C4-2B (cell line): Measurements from ENCODE around the gene SH3GLB2.

ENCODE experiments used
- ZFX ChIP-seq: fragments of 450-650 bp; IDR thresholded peaks from 2 replicates; pipeline ENCODE4 v1.6.1; 2017
- TF ChIP-seq, protein P1 (sequence below): fragments of 450-650 bp; conservative IDR thresholded peaks from 2 replicates; pipeline ENCODE4 v1.5.1; 2017; ENCODE audit warnings: mild to moderate bottlenecking

DNA sequence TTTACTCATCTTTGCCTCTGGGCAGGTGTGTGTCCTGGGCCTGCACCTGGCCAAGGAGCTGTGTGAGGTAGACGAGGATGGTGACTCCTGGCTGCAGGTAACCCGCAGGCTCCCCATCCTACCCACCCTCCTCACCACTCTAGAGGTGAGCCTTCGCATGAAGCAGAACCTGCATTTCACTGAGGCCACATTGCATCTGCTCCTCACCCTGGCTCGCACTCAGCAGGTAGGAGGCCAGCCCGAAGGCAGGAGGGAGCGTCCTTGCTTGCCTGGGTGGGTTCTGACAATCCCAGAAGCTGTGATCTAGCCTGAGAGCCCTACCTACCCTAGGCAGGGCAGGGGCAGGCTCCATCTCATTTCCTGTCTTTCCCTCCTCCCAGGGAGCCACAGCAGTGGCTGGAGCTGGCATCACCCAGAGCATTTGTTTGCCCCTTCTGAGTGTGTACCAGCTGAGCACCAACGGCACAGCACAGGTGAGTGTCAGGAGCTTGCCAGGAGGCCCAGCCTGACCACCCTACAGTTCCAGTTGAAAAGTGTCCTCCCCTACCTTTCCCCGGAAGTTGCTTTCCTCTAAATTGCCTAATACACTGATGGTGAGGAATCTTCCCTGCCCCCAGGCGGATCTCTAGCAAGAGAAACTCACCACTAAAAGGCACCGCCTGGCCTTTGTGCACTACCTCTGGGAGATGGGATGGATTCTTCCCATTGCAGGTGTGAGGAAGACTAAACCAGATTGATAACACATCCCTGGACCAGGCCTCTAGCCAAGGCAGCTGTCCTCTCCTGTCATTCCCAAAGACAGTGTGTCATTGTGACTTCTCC, 26.4 kb downstream of the SH3GLB2 start:
- TF ChIP-seq, protein P1, sequence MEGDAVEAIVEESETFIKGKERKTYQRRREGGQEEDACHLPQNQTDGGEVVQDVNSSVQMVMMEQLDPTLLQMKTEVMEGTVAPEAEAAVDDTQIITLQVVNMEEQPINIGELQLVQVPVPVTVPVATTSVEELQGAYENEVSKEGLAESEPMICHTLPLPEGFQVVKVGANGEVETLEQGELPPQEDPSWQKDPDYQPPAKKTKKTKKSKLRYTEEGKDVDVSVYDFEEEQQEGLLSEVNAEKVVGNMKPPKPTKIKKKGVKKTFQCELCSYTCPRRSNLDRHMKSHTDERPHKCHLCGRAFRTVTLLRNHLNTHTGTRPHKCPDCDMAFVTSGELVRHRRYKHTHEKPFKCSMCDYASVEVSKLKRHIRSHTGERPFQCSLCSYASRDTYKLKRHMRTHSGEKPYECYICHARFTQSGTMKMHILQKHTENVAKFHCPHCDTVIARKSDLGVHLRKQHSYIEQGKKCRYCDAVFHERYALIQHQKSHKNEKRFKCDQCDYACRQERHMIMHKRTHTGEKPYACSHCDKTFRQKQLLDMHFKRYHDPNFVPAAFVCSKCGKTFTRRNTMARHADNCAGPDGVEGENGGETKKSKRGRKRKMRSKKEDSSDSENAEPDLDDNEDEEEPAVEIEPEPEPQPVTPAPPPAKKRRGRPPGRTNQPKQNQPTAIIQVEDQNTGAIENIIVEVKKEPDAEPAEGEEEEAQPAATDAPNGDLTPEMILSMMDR = no peak
- no peak for TF ChIP-seq ZFX
